Liver (tissue), 9 donors: Measurements from ENCODE around the gene PRRX1. TPM values are rescaled to one million over a fixed set of nuclear protein-coding genes. Genes with fewer than 3 reads are reported as not detected.

Experiments used
- DNase-seq: peaks from one replicate; pipeline ENCODE4 v3.0.0-alpha.2; 2017; ENCODE audit warnings: low spot score
- H3K27ac ChIP-seq, 2 donors: one replicate each; pipeline ENCODE4 v1.7.0; 2013; ENCODE audit warnings: inconsistent platforms in 2 of 2, low read length in 2 of 2, control low read depth in 1 of 2, low read depth in 1 of 2, mild to moderate bottlenecking in 1 of 2
- H3K27me3 ChIP-seq, 4 donors: one replicate each; pipeline versions ENCODE4 v1.6.1 to v1.7.0; 2013; ENCODE audit warnings: low read length in 3 of 4, inconsistent platforms in 1 of 4, mild to moderate bottlenecking in 1 of 4, moderate library complexity in 1 of 4; ENCODE audit not compliant: control insufficient read depth in 4 of 4, insufficient read depth in 4 of 4
- H3K36me3 ChIP-seq, 4 donors: one replicate each; pipeline versions ENCODE4 v1.6.1 to v1.7.0; 2013; ENCODE audit warnings: low read length in 3 of 4, mild to moderate bottlenecking in 3 of 4, low read depth in 1 of 4, moderate library complexity in 1 of 4; ENCODE audit not compliant: control insufficient read depth in 4 of 4, insufficient read depth in 3 of 4
- H3K4me1 ChIP-seq, 4 donors: one replicate each; pipeline versions ENCODE4 v1.6.1 to v1.7.0; 2013; ENCODE audit warnings: low read length in 3 of 4, mild to moderate bottlenecking in 3 of 4, moderate library complexity in 1 of 4; ENCODE audit not compliant: control insufficient read depth in 4 of 4, insufficient read depth in 4 of 4
- H3K4me3 ChIP-seq, 3 donors: one replicate each; pipeline versions ENCODE4 v1.6.1 to v1.7.0; 2013; ENCODE audit warnings: low read length in 3 of 3, control low read depth in 1 of 3, low read depth in 1 of 3, mild to moderate bottlenecking in 1 of 3
- H3K9ac ChIP-seq, 2 donors: one replicate each; pipeline ENCODE4 v1.7.0; 2013; ENCODE audit warnings: low read length in 2 of 2, mild to moderate bottlenecking in 2 of 2, moderate library complexity in 2 of 2, control low read depth in 1 of 2, low read depth in 1 of 2
- H3K9me3 ChIP-seq, 4 donors: one replicate each; pipeline versions ENCODE4 v1.6.1 to v1.7.0; 2013; ENCODE audit warnings: low read length in 3 of 4; ENCODE audit not compliant: control insufficient read depth in 4 of 4
- CTCF ChIP-seq: fragments of 150-350 bp; IDR thresholded peaks from 2 replicates; pipeline ENCODE4 v1.5.1; 2017; ENCODE audit warnings: improper control_type of control experiment, low read depth, low read length; ENCODE audit not compliant: missing input control
- FOXA1 ChIP-seq: IDR thresholded peaks from 2 replicates; pipeline ENCODE4 v1.6.1; 2016; ENCODE audit warnings: antibody characterized with exemption
- FOXA2 ChIP-seq: IDR thresholded peaks from 2 replicates; pipeline ENCODE4 v1.6.1; 2016; ENCODE audit warnings: antibody characterized with exemption
- GABPA ChIP-seq, 2 donors: IDR thresholded peaks in 1 of 2; conservative IDR thresholded peaks in 1 of 2; 2 replicates each; pipeline ENCODE4 v1.6.1; 2016; ENCODE audit warnings: antibody characterized with exemption in 2 of 2, mild to moderate bottlenecking in 1 of 2, moderate library complexity in 1 of 2
- HNF4A ChIP-seq, 2 donors: conservative IDR thresholded peaks; 2 replicates each; pipeline ENCODE4 v1.6.1; 2016; ENCODE audit warnings: antibody characterized with exemption in 2 of 2, mild to moderate bottlenecking in 2 of 2
- HNF4G ChIP-seq: IDR thresholded peaks from 2 replicates; pipeline ENCODE4 v1.6.1; 2016; ENCODE audit warnings: antibody characterized with exemption
- JUND ChIP-seq, 2 donors: IDR thresholded peaks; 2 replicates each; pipeline ENCODE4 v1.6.1; 2016; ENCODE audit warnings: antibody characterized with exemption in 2 of 2
- RAD21 ChIP-seq, 2 donors: IDR thresholded peaks; 2 replicates each; pipeline ENCODE4 v1.6.1; 2016; ENCODE audit warnings: antibody characterized with exemption in 2 of 2, mild to moderate bottlenecking in 2 of 2
- RXRA ChIP-seq, 2 donors: IDR thresholded peaks; 2 replicates each; pipeline ENCODE4 v1.6.1; 2017 to 2018; ENCODE audit warnings: antibody characterized with exemption in 2 of 2, mild to moderate bottlenecking in 1 of 2
- SP1 ChIP-seq: IDR thresholded peaks from 2 replicates; pipeline ENCODE4 v1.6.1; 2018; ENCODE audit warnings: antibody characterized with exemption, mild to moderate bottlenecking
- TAF1 ChIP-seq: conservative IDR thresholded peaks from 2 replicates; pipeline ENCODE4 v1.6.1; 2016; ENCODE audit warnings: antibody characterized with exemption, mild to moderate bottlenecking
- YY1 ChIP-seq: IDR thresholded peaks from 2 replicates; pipeline ENCODE4 v1.6.1; 2016; ENCODE audit warnings: antibody characterized with exemption, mild to moderate bottlenecking
- WGBS: extraction: QIAGEN DNeasy Blood & Tissue Kit; methylation state at CpG from one replicate; pipeline ENCODE4 v1.1.7; 2013; 5-methylcytosine and 5-hydroxymethylcytosine counted together
- polyA plus RNA-seq, 2 donors: library from polyadenylated mRNA; stranded (reverse) in 1 of 2; unstranded in 1 of 2; fragments of 200-250 nt in 1 of 2; fragments of >200 nt in 1 of 2; fragmentation: Nextera tagmentation in 1 of 2; extraction: Ambion mirVana in 1 of 2; gene quantifications; one replicate each; pipeline versions ENCODE4 v1.2.1 to v1.2.3, GENCODE V29; 2013 to 2015
- total RNA-seq, 2 donors: library from RNA; depleted of rRNA; stranded (reverse); fragments of >200 nt; gene quantifications; one replicate each; pipeline ENCODE4 v1.2.3, GENCODE V29; 2014
- TF ChIP-seq, protein P1 (sequence below): IDR thresholded peaks from 2 replicates; pipeline ENCODE4 v1.6.1; 2016; ENCODE audit warnings: antibody characterized with exemption
- TF ChIP-seq, protein P2 (sequence below): IDR thresholded peaks from 2 replicates; pipeline ENCODE4 v1.6.1; 2016; ENCODE audit warnings: antibody characterized with exemption, mild to moderate bottlenecking
- TF ChIP-seq, protein P3 (sequence below): IDR thresholded peaks from 2 replicates; pipeline ENCODE4 v1.6.1; 2016; ENCODE audit warnings: antibody characterized with exemption
- TF ChIP-seq, protein P4 (sequence below): IDR thresholded peaks from 2 replicates; pipeline ENCODE4 v1.6.1; 2016; ENCODE audit warnings: antibody characterized with exemption
- donor health status: healthy.
- donor health status: healthy.
- donor health status: healthy.
- donor health status: healthy.
- donor health status: healthy.

The PRRX1 gene
- total and polyA plus RNA-seq, 4 donors = under 0.01 to 0.37 (median 0.25) TPM; not detected in 1

- H3K27me3 ChIP-seq = peaks cover 0 to 3% (median 0%) of the 10 kb centered on the region in 4 donors
- WGBS = 88% methylated on average over 1 of the region's 1 CpG
- no peak overlapping the region for H3K9ac ChIP-seq
- no peaks in the 10 kb centered on the region for H3K9me3 ChIP-seq
- no peak for DNase-seq
- H3K27ac ChIP-seq = no peak overlapping the region
- no peaks in the 10 kb centered on the region for H3K4me1 ChIP-seq
- no peak overlapping the region for H3K4me3 ChIP-seq
- no peaks in the 10 kb centered on the region for H3K36me3 ChIP-seq
- TF ChIP-seq, protein P1, sequence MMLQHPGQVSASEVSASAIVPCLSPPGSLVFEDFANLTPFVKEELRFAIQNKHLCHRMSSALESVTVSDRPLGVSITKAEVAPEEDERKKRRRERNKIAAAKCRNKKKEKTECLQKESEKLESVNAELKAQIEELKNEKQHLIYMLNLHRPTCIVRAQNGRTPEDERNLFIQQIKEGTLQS = no peak
- no peak for TF ChIP-seq JUND (IDR thresholded peaks at IDR 0.05)
- TF ChIP-seq, protein P2, sequence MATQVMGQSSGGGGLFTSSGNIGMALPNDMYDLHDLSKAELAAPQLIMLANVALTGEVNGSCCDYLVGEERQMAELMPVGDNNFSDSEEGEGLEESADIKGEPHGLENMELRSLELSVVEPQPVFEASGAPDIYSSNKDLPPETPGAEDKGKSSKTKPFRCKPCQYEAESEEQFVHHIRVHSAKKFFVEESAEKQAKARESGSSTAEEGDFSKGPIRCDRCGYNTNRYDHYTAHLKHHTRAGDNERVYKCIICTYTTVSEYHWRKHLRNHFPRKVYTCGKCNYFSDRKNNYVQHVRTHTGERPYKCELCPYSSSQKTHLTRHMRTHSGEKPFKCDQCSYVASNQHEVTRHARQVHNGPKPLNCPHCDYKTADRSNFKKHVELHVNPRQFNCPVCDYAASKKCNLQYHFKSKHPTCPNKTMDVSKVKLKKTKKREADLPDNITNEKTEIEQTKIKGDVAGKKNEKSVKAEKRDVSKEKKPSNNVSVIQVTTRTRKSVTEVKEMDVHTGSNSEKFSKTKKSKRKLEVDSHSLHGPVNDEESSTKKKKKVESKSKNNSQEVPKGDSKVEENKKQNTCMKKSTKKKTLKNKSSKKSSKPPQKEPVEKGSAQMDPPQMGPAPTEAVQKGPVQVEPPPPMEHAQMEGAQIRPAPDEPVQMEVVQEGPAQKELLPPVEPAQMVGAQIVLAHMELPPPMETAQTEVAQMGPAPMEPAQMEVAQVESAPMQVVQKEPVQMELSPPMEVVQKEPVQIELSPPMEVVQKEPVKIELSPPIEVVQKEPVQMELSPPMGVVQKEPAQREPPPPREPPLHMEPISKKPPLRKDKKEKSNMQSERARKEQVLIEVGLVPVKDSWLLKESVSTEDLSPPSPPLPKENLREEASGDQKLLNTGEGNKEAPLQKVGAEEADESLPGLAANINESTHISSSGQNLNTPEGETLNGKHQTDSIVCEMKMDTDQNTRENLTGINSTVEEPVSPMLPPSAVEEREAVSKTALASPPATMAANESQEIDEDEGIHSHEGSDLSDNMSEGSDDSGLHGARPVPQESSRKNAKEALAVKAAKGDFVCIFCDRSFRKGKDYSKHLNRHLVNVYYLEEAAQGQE = no peak
- TF ChIP-seq HNF4G = no peak
- TF ChIP-seq RAD21 (IDR thresholded peaks at IDR 0.05) = no peak
- no peak for TF ChIP-seq CTCF
- no peak for TF ChIP-seq GABPA (IDR thresholded peaks at IDR 0.05 in 1 of 2, conservative IDR thresholded peaks at IDR 0.05 in 1 of 2)
- TF ChIP-seq FOXA1 = no peak
- TF ChIP-seq TAF1 = no peak
- TF ChIP-seq, protein P3, sequence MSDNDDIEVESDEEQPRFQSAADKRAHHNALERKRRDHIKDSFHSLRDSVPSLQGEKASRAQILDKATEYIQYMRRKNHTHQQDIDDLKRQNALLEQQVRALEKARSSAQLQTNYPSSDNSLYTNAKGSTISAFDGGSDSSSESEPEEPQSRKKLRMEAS = no peak
- TF ChIP-seq, protein P4, sequence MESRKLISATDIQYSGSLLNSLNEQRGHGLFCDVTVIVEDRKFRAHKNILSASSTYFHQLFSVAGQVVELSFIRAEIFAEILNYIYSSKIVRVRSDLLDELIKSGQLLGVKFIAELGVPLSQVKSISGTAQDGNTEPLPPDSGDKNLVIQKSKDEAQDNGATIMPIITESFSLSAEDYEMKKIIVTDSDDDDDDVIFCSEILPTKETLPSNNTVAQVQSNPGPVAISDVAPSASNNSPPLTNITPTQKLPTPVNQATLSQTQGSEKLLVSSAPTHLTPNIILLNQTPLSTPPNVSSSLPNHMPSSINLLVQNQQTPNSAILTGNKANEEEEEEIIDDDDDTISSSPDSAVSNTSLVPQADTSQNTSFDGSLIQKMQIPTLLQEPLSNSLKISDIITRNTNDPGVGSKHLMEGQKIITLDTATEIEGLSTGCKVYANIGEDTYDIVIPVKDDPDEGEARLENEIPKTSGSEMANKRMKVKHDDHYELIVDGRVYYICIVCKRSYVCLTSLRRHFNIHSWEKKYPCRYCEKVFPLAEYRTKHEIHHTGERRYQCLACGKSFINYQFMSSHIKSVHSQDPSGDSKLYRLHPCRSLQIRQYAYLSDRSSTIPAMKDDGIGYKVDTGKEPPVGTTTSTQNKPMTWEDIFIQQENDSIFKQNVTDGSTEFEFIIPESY = no peak
- TF ChIP-seq YY1 = no peak
- TF ChIP-seq HNF4A (conservative IDR thresholded peaks at IDR 0.05) = no peak
- TF ChIP-seq FOXA2 = no peak
- no peak for TF ChIP-seq RXRA (IDR thresholded peaks at IDR 0.05)
These were observed 75.9 kb downstream of the PRRX1 start for GRCh38 chr1:170739803-170740202.

DNA sequence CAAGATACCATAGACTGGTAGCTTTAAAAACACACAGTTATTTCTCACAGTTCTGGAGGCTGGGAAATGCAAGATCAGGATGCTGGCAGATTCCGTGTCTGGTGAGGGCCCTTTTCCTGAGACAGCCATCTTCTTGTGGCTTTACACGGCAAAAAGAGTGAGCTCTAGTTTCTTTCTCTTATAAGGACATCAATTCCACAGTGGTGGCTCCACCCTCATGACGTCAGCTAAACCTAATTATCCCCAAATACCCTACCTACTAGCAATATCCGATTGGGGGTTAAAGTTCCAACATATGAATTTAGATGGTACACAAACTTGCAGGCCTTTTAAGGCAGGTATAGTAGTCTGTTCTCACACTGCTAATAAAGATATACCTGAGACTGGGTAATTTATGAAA, 77.7 kb downstream of the PRRX1 start:
- no peaks in the 10 kb centered on the region for H3K36me3 ChIP-seq
- no peaks in the 10 kb centered on the region for H3K4me1 ChIP-seq
- H3K27ac ChIP-seq = no peak overlapping the region
- DNase-seq = no peak
- WGBS = 80% methylated on average over 4 of the region's 4 CpGs
- H3K4me3 ChIP-seq = no peak overlapping the region
- peaks cover 0 to 1% (median 0%) of the 10 kb centered on the region in 4 donors for H3K27me3 ChIP-seq
- H3K9me3 ChIP-seq = no peaks in the 10 kb centered on the region
- H3K9ac ChIP-seq = no peak overlapping the region
- TF ChIP-seq SP1 (no peak), YY1 (no peak), JUND (IDR thresholded peaks at IDR 0.05) (no peak), HNF4G (no peak), RAD21 (IDR thresholded peaks at IDR 0.05) (no peak), FOXA2 (no peak), RXRA (IDR thresholded peaks at IDR 0.05) (no peak), CTCF (no peak), GABPA (IDR thresholded peaks at IDR 0.05 in 1 of 2, conservative IDR thresholded peaks at IDR 0.05 in 1 of 2) (no peak)
- TF ChIP-seq, protein P2 = no peak
- TF ChIP-seq, protein P1 = no peak
- TF ChIP-seq, protein P3 = no peak
